HG02642 (cell line): ENCODE results near the gene STAT1.

Experiments
- ATAC-seq: cut with Tn5 transposase; IDR thresholded peaks from one replicate; pipeline ENCODE4 v1.9.1; 2021; ENCODE audit warnings: mild to moderate bottlenecking; ENCODE audit not compliant: unreplicated experiment, poor library complexity

The STAT1 gene

DNA sequence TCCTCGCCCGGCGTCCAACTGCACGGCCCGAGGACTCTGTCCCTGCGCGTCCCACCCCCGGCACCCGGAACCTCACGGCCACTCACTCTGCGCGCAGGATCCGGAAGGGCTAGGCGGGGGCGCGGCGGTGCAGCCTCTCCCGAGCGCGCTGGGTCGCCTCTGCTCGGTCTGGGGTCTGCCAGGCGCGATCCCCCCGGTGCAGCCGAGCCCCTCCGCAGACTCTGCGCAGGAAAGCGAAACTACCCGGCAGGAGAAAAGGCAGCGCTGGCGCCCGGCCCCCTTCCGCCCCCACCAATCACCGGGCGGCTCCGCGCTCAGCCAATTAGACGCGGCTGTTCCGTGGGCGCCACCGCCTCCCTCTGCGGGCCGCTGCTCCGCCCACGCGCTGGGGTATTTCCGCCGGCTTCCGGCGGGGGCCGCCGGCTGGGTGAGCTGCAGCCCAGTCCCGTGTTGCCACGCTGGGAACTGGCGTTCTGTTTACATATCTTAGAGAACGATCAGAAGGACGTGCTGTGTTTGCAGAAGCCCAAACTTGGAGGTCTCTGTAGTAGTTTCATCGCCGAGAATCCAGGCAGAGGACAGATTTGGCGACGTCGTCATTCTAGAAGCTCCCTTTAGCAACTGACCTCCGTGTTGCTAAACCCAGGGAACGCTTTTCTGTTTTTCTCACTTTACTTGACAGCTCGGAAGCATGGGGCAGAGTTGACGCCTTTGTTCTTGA, at the start of gene STAT1:
STAT1 (minus strand) TSS at position 240 of the 721 bp plus-strand sequence. CDS start 4,168 bp downstream, outside the sequence.
- ATAC-seq: peak; percentile 86

DNA sequence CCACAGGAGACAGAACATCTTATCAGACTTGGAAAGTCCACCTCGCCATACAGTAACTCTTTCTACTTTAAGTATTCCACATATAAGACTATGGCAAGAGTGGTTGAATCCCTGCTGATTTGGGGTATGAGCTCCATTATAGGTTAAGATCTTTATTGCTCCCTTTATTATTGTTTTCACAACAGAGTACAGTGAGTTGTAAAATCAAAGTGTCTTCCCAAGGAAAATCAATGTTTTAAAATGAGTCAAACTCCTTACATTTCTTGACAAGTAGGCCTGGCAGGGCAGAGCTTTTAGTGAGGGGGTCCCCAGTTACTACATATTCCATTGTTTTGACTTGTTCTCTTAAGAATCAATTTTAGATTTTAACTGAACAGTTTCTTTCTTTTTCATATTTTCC, 49.6 kb upstream of the STAT1 start:
- ATAC-seq: no peak

DNA sequence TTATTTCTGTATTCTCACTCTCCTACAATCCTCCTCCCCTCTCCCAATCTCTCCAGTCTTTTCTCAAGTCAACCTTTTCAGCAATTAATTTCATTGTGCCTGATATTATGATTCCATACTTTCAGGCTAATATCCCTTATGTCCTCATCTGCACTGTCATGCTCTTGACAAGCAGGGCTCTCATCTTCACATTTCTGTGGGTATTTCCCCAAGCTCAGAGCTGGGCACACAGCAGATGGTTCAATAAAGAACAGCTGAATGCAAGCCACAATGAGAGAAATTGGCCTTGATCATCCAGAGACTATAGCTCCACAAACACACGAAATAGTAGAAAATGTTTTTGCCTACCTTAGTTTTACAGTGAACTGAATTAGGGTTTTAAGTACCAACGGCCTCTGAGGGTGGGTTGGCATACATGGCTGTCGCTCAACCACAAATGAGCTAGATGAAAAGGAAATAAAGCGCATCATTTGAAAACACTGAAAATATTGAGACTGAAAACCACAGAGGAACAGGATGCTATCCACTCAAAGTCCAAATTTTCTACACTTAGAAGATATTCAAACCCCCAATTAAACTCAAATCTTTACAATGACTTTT, 47.5 kb upstream of the STAT1 start:
- no peak for ATAC-seq

DNA sequence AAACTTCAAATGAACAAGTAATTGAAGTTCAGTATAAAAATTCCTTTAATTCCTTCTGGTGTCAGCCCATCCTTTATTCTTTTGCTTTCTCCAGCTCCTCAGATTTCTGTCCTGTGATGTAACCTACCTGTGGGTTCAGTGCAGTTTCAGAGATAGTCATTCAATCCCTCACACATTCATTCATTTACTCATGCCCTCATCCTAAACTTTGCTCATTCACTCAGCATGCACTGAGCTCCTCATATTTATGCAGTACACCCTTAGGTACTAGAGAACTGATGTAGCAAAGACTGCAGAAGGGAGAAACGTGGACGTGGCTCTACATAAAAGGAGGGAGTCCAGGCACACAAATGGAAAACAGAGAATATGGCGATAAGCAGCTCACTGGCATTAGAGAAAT, 45.3 kb upstream of the STAT1 start:
- no peak for ATAC-seq

DNA sequence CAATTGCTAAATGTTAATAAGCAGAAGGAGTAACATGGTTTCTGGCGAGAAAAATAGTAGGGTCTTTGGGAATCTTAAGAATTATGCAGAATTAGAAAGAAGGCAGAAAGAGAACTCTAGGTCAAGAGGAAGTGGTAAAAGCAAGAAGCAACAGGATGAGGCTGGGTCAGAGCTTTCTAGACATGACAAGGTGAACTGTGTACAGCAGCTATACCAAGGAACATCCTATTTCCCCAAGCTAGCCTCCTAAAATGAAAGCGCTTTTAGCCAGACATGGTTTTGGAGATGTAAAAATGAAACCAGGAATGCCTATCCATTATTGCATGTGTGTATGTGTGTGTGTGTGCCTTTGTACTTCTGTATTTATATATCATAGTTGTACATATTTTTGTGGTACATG, 42.3 kb upstream of the STAT1 start:
- no peak for ATAC-seq

DNA sequence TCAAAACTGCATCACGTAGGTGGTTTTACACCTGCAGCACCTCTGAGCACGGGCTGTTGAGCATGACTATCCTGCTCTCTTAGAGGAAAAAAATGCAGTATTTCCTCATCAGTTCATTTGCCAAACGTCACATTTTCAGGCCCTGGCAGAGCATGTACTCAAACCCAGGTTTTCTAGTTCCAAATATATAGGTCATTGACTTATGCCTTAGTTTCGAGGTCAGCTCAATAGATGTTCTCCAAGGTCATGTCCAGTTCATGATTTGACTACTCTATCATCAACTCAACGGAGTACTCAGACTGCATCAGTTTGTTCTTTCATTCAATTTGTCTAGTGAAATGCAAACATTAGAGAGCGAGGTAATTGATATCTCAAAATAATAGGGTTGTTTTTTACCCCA, 39.3 kb upstream of the STAT1 start:
- ATAC-seq: no peak

DNA sequence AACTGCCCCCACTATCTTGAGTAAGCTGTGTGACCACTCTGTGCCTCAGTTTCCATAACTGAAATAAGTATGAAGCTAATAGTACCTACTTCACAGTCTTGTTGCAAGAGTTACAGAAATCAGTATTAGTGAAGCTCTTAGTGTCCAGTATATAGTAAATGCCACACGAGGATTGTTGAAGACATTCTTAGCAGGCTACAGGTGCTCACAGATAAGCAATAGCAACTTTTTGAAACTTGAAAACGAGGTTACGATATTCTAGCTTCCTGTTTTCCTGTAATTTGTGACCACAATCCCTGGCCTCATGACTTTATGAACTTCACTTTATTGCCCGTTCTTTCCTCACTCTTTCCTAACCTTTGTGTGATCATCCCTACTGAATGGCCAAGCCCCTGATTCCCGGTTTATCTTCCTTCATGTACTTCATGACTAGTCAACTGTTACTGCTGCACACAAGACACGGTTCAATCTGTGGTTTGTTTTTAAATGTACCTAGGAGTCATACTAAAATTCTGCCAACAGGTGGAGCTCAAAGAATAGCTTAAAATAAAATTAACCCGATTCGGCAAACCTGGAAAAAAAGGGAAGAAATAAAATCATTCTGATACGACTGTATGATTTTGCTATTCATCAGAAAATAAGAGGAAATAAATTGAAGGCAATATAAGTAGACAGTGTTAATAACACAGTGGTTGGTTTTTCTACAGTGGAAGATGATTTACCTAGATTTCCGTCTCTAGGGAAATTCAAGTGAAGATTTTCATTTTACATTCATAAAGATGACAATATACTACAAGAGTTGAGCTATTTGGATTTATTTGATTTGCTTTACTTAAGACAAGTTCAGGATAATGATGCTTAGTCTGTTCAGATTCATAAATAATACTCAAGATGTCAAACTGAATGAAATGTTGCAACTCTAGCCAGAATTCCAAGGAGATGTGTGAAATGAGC, 38.1 kb upstream of the STAT1 start:
- ATAC-seq: peak; percentile 48

DNA sequence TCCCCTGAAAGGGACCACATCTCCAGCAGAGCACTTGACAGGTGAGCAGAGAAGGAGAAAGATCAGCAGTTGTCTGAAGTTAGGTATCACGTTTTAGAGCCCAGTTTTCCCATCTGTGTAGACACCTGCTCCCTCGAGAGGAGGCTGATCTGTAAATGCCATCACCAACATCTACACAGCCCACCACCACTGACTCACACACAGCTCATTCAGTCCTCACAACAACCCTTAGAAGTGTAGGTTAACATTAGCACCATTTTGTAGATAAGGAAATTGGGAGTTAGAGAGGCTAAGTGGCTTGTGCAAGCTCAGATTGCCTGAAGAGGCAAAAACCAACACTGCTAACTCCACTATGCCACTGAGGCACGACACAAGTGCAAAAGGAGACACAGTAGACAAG, 37.2 kb upstream of the STAT1 start:
- no peak for ATAC-seq

DNA sequence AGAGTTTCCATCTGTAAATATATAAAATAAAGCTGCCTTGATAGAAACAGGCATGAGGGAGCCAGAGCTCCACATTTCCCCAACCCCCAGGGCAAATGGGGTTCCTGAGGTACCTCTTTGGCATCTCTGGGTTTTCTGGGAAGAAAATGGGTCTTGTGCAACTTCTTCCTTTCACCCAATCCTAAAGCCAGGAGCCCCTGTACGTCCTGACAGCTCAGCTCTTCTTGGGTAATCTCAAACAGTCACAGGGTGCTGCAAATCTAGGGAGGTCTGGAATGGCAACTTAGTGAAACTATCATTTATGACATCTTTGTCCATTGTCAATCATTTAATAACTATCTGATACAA, 36.6 kb upstream of the STAT1 start:
- ATAC-seq: no peak

DNA sequence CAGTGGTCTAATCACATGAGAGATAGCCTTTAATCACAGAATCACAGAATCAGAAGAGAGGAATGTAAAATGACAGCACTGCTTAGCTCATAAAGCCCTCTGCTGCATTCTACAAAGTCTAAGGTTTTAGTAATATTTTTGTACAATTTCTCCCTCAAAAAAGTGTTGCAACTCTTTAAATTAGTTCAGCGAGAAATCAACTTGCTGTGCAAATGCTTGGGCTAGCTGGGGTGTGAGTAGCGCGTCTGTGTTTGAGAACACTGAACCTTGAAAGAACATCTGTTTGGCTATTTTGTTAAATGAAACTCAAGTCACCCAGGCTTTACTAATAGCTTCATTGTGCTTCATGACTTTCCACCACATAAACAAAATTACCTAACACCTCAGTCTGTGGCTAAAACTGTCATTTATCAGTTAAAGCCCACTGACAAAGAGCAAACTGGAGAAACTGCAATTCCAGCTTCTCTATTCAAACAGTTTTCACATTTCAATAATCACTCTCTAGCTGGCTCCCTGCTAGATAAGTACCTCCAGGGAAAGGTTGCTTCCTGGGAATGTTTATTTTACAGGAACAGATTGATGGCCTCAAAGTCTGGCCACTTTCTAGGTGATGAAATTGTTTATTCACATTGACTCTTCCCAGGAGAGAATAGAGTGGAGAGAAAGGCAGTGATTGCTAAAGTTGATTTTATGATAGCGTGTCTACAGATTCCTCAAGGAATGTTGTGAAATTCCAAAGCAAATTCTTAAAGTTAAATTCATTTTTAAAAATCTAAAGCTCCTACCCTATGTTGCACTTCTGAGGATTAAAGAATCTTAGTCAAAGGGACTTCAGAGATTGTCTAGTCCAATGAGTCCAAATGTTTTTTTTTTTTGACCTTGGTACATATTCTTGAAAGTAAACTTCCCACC, 36.0 kb upstream of the STAT1 start:
- peak; percentile 71 for ATAC-seq

DNA sequence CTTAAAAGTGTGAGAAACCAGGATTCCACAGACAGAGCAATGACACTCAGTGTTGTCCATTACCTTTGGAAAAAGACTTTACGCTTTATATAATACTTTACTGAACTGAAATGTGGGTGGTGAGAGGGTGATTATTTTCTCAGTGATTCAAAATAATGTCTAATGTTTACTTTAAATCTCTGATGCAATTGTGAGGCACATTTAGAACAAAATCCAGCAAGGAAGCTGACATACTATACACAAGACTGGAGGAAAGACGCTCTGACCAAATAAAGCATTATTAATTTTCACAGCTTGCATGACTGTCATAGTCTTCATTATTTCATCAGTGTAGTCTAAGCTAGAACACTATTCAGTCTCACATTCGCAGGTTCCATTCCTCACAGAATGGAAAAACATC, 34.1 kb upstream of the STAT1 start:
- no peak for ATAC-seq

DNA sequence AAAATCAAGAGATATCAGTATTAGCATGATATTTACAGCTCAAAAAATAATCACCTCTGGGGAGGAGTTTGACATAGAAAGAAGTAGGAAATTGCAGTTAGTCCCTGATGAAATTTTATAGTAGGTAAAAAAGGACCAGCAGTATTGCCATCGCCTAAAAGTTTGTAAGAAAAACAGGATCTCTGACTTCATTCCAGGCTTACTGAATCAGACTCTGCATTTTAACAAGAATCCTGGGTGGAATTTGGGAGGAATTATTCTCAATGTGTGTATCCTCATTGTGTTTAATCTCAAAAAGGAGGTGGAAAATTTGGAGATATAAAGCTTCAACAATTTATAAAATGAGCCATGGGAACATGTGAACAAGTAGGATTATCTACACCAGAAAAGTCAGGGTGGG, 31.2 kb upstream of the STAT1 start:
- ATAC-seq: no peak

DNA sequence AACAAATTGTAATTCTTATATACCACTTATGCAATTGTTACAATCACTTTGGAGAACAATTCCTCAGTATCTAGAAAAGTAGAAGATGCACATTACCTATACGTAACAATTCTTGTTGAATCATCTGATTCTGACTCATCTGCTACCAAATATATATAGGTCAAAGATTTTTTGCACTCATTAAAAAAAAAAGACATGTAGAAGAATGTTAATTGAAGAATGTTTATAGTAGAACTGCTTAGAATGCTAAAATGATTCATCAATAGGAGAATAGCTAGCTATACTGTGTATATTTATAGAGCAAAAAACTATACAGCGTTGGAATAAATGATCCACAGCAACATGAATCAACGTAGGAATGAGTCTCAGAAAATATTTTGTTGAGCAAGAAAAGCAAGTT, 29.5 kb upstream of the STAT1 start:
- no peak for ATAC-seq

DNA sequence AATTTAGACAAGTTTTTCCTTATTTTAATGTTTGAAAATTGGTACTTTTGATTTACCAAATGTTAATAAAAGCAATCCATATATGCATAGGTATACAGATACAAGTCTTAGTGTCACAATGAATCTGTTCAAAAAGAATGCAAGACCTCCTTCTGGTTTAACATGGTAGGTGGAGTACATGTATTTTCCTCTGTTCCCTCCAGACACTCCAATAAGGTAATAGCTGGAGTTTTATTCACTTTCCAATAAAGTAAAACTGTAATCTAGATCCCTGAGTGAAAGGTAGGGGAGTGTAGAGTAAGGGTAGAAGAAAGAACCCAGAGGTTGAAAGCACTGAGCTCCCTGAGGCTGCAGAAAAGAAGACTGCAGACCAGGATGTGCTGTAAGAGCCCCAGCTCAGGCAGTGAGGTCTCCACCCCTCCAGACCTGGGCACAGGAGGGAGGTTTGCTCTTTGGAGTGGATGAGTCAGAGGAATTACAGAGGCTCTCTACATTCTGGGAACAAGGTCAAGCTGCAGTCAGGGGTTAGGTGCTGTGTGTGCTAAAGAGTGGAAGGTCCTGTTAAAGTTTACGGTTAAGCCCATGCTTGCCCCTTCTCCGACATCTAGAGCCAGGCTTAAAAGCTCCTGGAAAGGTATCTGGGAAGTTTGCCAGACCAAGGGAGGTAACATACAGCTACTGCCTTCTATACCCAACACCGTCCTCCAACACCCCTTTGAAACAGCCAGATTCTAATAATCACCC, 27.6 kb upstream of the STAT1 start:
- no peak for ATAC-seq

DNA sequence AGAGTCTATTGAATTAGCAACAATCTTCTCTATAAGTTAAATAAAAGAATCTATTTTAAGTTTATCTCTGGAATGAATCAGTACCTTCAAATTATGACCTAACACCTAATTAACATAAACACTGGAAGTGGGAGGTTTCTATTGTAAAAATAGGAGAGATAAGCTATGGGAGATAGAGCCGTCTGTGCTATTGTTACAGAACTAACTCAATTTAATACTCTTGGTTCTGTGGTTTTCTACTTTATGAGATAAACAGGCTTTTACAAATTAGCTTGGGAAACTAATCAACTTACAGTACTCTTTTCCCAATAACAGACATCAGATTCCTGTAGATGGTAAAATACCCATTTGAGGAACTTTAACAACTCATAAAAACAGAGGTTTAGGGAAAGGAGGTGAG, 25.6 kb upstream of the STAT1 start:
- ATAC-seq: no peak

DNA sequence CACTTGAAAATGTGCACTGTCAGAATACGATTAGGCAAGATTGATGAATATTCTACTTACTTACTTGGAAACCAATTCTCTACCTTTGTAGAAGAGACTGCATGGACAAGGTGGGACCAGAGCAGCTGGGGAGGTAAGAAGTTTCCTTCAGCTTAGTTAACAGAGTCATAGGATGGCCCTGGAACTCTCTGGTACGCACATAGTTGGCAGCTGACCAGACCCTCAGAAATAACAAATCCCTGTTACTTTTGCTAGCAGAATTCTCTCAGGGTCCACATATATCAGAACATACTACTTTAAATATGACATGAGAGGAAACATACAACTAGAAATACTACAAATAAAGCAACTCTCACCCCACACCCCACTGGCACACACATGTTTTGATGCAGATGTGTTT, 24.8 kb upstream of the STAT1 start:
- no peak for ATAC-seq

DNA sequence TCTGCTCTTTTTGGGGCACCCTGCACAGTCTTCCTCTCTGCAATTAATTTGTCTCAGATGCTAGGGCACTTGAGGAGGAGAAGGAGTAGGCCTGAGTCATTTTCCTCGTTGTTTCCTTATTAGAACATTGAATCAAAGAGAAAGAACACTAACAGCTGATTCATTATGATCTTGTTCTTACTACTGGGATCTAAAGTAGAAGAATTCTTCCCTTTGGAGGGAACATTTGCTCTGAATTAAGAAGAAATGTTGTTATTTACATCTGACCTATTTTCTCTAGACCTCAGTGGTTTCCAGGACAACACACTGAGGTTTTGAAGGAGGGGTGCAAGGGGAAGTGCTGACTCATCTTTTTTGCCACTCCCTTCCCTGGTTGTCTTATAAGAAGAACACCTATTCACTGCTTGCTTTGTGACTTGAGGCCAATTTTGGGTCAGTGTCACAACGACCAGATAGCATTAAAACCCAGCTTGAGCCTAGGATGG, 24.3 kb upstream of the STAT1 start:
- ATAC-seq: no peak

DNA sequence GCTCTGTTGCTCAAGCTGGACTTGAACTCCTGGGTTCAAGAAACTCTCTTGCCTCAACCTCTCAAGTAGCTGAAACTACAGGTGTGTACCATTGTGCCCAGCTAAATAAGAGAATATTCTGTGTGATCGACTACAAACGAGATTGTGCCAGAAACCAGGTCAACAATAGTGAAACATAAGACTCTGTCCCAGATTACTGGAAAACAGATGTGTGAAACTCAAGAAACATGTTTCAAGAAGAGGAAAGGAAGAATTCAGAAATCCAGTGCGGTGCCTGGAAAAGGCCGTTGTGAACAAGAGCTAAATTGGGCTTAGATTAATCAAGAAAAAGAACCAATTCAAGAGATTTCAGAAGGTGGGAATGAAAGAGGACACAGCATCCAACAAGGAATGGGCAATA, 23.4 kb upstream of the STAT1 start:
- no peak for ATAC-seq

DNA sequence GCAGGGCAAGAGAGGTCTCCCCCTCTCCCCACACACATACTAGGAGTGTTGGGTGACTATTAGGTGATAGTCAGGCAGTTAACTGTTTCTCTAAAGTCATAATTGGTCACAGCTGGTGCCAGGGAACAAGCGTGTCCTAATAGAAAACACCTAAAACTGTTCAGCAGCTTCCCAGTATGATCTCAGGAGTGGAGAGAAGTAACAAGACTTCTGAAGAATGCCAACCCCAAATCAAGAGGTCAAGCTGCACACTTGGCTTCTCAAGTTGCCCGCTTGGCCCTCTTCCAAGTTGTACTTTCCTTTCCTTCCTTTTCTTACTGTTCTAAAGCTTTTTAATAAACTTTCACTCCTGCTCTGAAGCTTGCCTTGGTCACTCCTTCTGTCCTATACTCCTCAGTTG, 22.4 kb upstream of the STAT1 start:
- no peak for ATAC-seq
